GM23248 (cell line): Measurements from ENCODE around the gene CATSPERE.

Experiments
- EZH2 ChIP-seq: fragments of 200-600 bp; sonication (generic); IDR thresholded peaks from 2 replicates; pipeline ENCODE4 v1.6.1; 2018; ENCODE audit warnings: antibody characterized with exemption, mild to moderate bottlenecking; ENCODE audit not compliant: insufficient read depth, poor library complexity, severe bottlenecking
- EZH2phosphoT487 ChIP-seq: fragments of 200-600 bp; sonication (generic); IDR thresholded peaks from 2 replicates; pipeline ENCODE4 v1.6.1; 2018; ENCODE audit warnings: antibody characterized with exemption, moderate library complexity, mild to moderate bottlenecking, low read depth; ENCODE audit not compliant: insufficient read depth

DNA sequence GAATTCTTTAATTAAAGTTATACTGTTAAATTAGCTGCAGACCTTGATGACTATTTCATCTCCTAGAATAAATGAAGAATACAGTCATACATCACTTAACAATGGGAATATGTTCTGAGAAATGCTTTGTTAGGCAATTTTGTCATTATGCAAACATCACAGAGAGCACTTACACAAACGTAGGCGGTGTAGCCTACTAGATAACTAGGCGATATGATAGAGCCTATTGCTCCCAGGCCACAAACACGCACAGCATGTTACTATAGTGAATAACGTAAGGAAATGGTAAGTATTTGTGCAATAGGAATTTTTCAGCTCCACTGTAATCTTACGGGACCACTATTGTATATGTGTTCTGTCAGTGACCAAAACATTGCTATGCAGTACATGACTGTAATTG, 154.2 kb downstream of the CATSPERE start:
- no peak for TF ChIP-seq EZH2phosphoT487
- no peak for TF ChIP-seq EZH2
